K562 (cell line): ENCODE measurements around the gene SOX11. TPM values are rescaled to one million over a fixed set of nuclear protein-coding genes. Genes with fewer than 3 reads are reported as not detected.

Experiments used
- ATAC-seq: fragments of 200-7000 bp; cut with Tn5 transposase; 3 replicates; pipeline ENCODE4 v1.9.1; 2020; ENCODE audit warnings: moderate library complexity
- BruUV-seq: library from RNA; stranded (reverse); fragments of 400-500 nt; replicated peaks from 2 replicates; lab custom pipeline; 2021; lab: Mats Ljungman, UMichigan
- CTCF ChIA-PET: fragments of 300-600 bp; formaldehyde crosslinking; extraction: SDS; loops from one replicate; lab custom pipeline; 2021; ENCODE audit warnings: low intra/inter-chr PET ratio; lab: Yijun Ruan, JAX
- POLR2A ChIA-PET: fragments of 300-600, 350-650 bp; sonication (Branson Sonifier 250); formaldehyde crosslinking; extraction: SDS; loops from one replicate; lab custom pipeline; 2021; ENCODE audit warnings: antibody characterized with exemption, inconsistent platforms; lab: Yijun Ruan, JAX
- DNase-seq, 4 experiments: peaks; one replicate each; pipeline versions ENCODE4 v3.0.0 to v3.0.0-alpha.2; 2011 to 2018; ENCODE audit warnings: low spot score in 3 of 4, mixed read lengths in 3 of 4; ENCODE audit errors: extremely low read depth in 1 of 4
- FAIRE-seq: peaks from 2 replicates; lab custom pipeline; 2011; peaks lifted over from hg19 to GRCh38; lab: Jason Lieb, UNC
- H2AFZ ChIP-seq: 2 replicates; pipeline ENCODE4 v1.6.0; 2011; ENCODE audit warnings: low read depth, low read length, control low read depth, inconsistent platforms
- H3K27ac ChIP-seq: fragments of 200-600 bp; 3 replicates; pipeline ENCODE4 v1.8.0; 2011; ENCODE audit warnings: low read depth, mild to moderate bottlenecking, control low read depth, inconsistent platforms, low read length, moderate library complexity, mixed read lengths; ENCODE audit errors: extremely low read depth
- H3K27me3 ChIP-seq, 2 experiments: fragments of 300-600 bp in 1 of 2; 2 replicates in 1 of 2; 3 replicates in 1 of 2; pipeline versions ENCODE4 v1.6.0 to v1.8.0; 2011; ENCODE audit warnings: inconsistent platforms in 2 of 2, low read length in 2 of 2, mild to moderate bottlenecking in 1 of 2, mixed read lengths in 1 of 2, moderate library complexity in 1 of 2; ENCODE audit not compliant: control insufficient read depth in 2 of 2, insufficient read depth in 2 of 2
- H3K36me3 ChIP-seq: fragments of 300-600 bp; 3 replicates; pipeline ENCODE4 v1.8.0; 2011; ENCODE audit warnings: mild to moderate bottlenecking, low read length, inconsistent platforms; ENCODE audit not compliant: control insufficient read depth, insufficient read depth
- H3K4me1 ChIP-seq, 2 experiments: fragments of 200-600 bp in 1 of 2; replicated peaks in 1 of 2; 2 replicates in 1 of 2; 3 replicates in 1 of 2; pipeline versions ENCODE4 v1.5.1 to v1.8.0; 2011; ENCODE audit warnings: inconsistent platforms in 2 of 2, low read length in 2 of 2, mild to moderate bottlenecking in 1 of 2, mixed read lengths in 1 of 2, moderate library complexity in 1 of 2; ENCODE audit not compliant: control insufficient read depth in 2 of 2, insufficient read depth in 2 of 2
- H3K4me2 ChIP-seq: 2 replicates; pipeline ENCODE4 v1.6.1; 2011; ENCODE audit warnings: low read length, control low read depth, inconsistent platforms, mixed read lengths; ENCODE audit not compliant: insufficient read depth
- H3K4me3 ChIP-seq: fragments of 200-600 bp; sonication (generic), shearing (Covaris generic); 2 replicates; pipeline ENCODE4 v1.5.1; 2016; ENCODE audit warnings: control low read depth, inconsistent platforms
- H3K79me2 ChIP-seq: fragments of 200-600 bp; 3 replicates; pipeline ENCODE4 v1.8.0; 2011; ENCODE audit warnings: low read length, inconsistent platforms; ENCODE audit not compliant: control insufficient read depth, insufficient read depth
- H3K9ac ChIP-seq, 2 experiments: 2 replicates each; pipeline versions ENCODE4 v1.6.0 to v1.6.1; 2011; ENCODE audit warnings: low read depth in 2 of 2, low read length in 2 of 2, control low read depth in 1 of 2, inconsistent platforms in 1 of 2, mild to moderate bottlenecking in 1 of 2, mixed read lengths in 1 of 2; ENCODE audit not compliant: insufficient read depth in 1 of 2
- H3K9me1 ChIP-seq: one replicate; pipeline ENCODE4 v1.6.0; 2011; ENCODE audit warnings: inconsistent platforms, mild to moderate bottlenecking, low read length, moderate library complexity; ENCODE audit not compliant: control insufficient read depth, insufficient read depth
- H3K9me3 ChIP-seq: replicated peaks from 2 replicates; pipeline ENCODE4 v1.5.1; 2011; ENCODE audit warnings: low read depth, low read length, inconsistent platforms; ENCODE audit not compliant: control insufficient read depth, insufficient read depth
- H4K20me1 ChIP-seq: replicated peaks from 2 replicates; pipeline ENCODE4 v1.6.1; 2011; ENCODE audit warnings: low read length, inconsistent platforms, mixed read lengths; ENCODE audit not compliant: control insufficient read depth, insufficient read depth
- BMI1 ChIP-seq: fragments of 150-350 bp; IDR thresholded peaks from 2 replicates; pipeline ENCODE4 v1.6.1; 2014; ENCODE audit warnings: low read length
- CBFA2T2 ChIP-seq: fragments of 450-650 bp; conservative IDR thresholded peaks from 2 replicates; pipeline ENCODE4 v1.6.1; 2017; ENCODE audit warnings: mild to moderate bottlenecking
- CHD4 ChIP-seq: fragments of 200-600 bp; sonication (generic); IDR thresholded peaks from 3 replicates; pipeline ENCODE4 v1.6.1; 2012; ENCODE audit warnings: low read depth, mild to moderate bottlenecking, mixed read lengths, low read length, inconsistent platforms; ENCODE audit not compliant: insufficient read depth, insufficient replicate concordance, poor library complexity, severe bottlenecking
- ESRRB ChIP-seq: fragments of 250-450 bp; sonication (Bioruptor Pico); IDR thresholded peaks from 2 replicates; pipeline ENCODE4 v1.5.0; 2020; ENCODE audit warnings: mild to moderate bottlenecking, moderate library complexity, borderline replicate concordance
- GATA2 ChIP-seq: sonication (generic); formaldehyde crosslinking; IDR thresholded peaks from 2 replicates; pipeline ENCODE4 v1.4.0; 2020; ENCODE audit warnings: mild to moderate bottlenecking, missing genetic modification reagents
- HMG20A ChIP-seq: fragments of 450-650 bp; formaldehyde crosslinking; conservative IDR thresholded peaks from 2 replicates; pipeline ENCODE4 v1.4.0; 2020; ENCODE audit warnings: mild to moderate bottlenecking, mixed read lengths
- HMGN3 ChIP-seq: IDR thresholded peaks from 2 replicates; pipeline ENCODE4 v1.6.1; 2011; ENCODE audit warnings: borderline replicate concordance, low read depth, mild to moderate bottlenecking, mixed read lengths, low read length; ENCODE audit not compliant: insufficient read length; ENCODE audit errors: extremely low read depth
- HSF4 ChIP-seq: fragments of 250-450 bp; sonication (Bioruptor Pico); IDR thresholded peaks from 2 replicates; pipeline ENCODE4 v2.1.2; 2022; ENCODE audit warnings: mild to moderate bottlenecking, moderate library complexity, borderline replicate concordance
- ID3 ChIP-seq, 2 experiments: fragments of 250-450 bp in 1 of 2; fragments of 450-650 bp in 1 of 2; sonication (Bioruptor Pico) in 1 of 2; IDR thresholded peaks; 2 replicates each; pipeline versions ENCODE4 v1.6.1 to v1.8.0; 2016 to 2021; ENCODE audit warnings: mild to moderate bottlenecking in 2 of 2, moderate library complexity in 2 of 2, missing compliant biosample characterization in 1 of 2, missing genetic modification characterization in 1 of 2
- L3MBTL2 ChIP-seq: fragments of 450-650 bp; IDR thresholded peaks from 2 replicates; pipeline ENCODE4 v1.6.1; 2016; ENCODE audit warnings: mild to moderate bottlenecking, moderate library complexity
- MTA3 ChIP-seq: fragments of 450-650 bp; formaldehyde crosslinking; IDR thresholded peaks from 2 replicates; pipeline ENCODE4 v1.6.1; 2017; ENCODE audit warnings: mild to moderate bottlenecking, borderline replicate concordance
- NCOA6 ChIP-seq: fragments of 450-650 bp; IDR thresholded peaks from 2 replicates; pipeline ENCODE4 v1.6.1; 2017; ENCODE audit warnings: mild to moderate bottlenecking
- POLR2AphosphoS2 ChIP-seq: IDR thresholded peaks from 2 replicates; pipeline ENCODE4 v1.6.1; 2012; ENCODE audit warnings: low read length, improper control_type of control experiment
- SFPQ ChIP-seq: fragments of 200-400 bp; formaldehyde crosslinking; IDR thresholded peaks from 2 replicates; pipeline ENCODE4 v1.6.1; 2017; ENCODE audit warnings: mild to moderate bottlenecking, low read depth, low read length, moderate library complexity
- TCF15 ChIP-seq: fragments of 250-450 bp; sonication (Bioruptor Pico); IDR thresholded peaks from 2 replicates; pipeline ENCODE4 v1.8.0; 2022; ENCODE audit warnings: moderate library complexity, mild to moderate bottlenecking, inconsistent platforms
- THRB ChIP-seq: fragments of 450-650 bp; formaldehyde crosslinking; conservative IDR thresholded peaks from 2 replicates; pipeline ENCODE4 v1.4.0; 2022; ENCODE audit warnings: mild to moderate bottlenecking, missing genetic modification characterization
- TRIM28 ChIP-seq: fragments of 450-650 bp; IDR thresholded peaks from 2 replicates; pipeline ENCODE4 v1.6.1; 2017
- XRCC3 ChIP-seq: fragments of 450-650 bp; IDR thresholded peaks from 2 replicates; pipeline ENCODE4 v1.6.1; 2017; ENCODE audit warnings: mild to moderate bottlenecking, moderate library complexity
- ZFP30 ChIP-seq: fragments of 250-450 bp; sonication (Bioruptor Pico); IDR thresholded peaks from 2 replicates; pipeline ENCODE4 v1.8.0; 2022; ENCODE audit warnings: moderate library complexity, mild to moderate bottlenecking, inconsistent platforms, borderline replicate concordance
- WGBS: fragments of 100-300 bp; shearing (Covaris generic); methylation state at CpG from one replicate; pipeline ENCODE4 v1.1.6; 2016; ENCODE audit warnings: low coverage, mixed read lengths; ENCODE audit not compliant: insufficient coverage; ENCODE audit errors: missing lambda C conversion rate; 5-methylcytosine and 5-hydroxymethylcytosine counted together
- in situ Hi-C: fragments of 300-500 bp; cut with MboI; formaldehyde crosslinking; loops from 4 replicates; pipeline ENCODE4 v1.15.0; 2018; ENCODE audit warnings: inconsistent platforms, mixed read lengths
- intact Hi-C: fragments of 100-400 bp; cut with micrococcal nuclease; formaldehyde crosslinking; loops from 2 replicates; pipeline ENCODE4 v1.14.2; 2022
- polyA plus RNA-seq, 8 experiments: library from polyadenylated mRNA; depleted of rRNA in 4 of 8; stranded (reverse) in 5 of 8; unstranded in 3 of 8; fragments of >200 nt; fragmentation: Nextera tagmentation in 2 of 8; fragmentation: Illumina TruSeq in 1 of 8; extraction: Ambion mirVana in 2 of 8; extraction: Trizol in 1 of 8; gene quantifications; 2 replicates each; pipeline versions ENCODE4 v1.2.1 to v1.2.3, GENCODE V29; 2011 to 2014; ENCODE audit warnings: inconsistent platforms in 1 of 8, missing spikeins in 1 of 8
- total RNA-seq, 7 experiments: library from RNA; depleted of rRNA in 6 of 7; stranded (reverse); fragments of >200 nt in 6 of 7; fragmentation: Illumina TruSeq in 2 of 7; extraction: Trizol in 2 of 7; gene quantifications; 2 replicates each; pipeline versions ENCODE4 v1.2.1 to v1.2.3, GENCODE V29; 2011 to 2021; ENCODE audit warnings: low replicate concordance in 1 of 7

Gene SOX11
- total and polyA plus RNA-seq, 9 of the 15 experiments (the other 6 are each of a cell fraction or from before 2014, with no cell fraction given), result 0.02 TPM; not detected in 8

GRCh38 chr2:5696945-5697521 is 4.8 kb downstream of the SOX11 start:
- DNase-seq, result no peak
- no peak for TF ChIP-seq TCF15 (CRISPR knock-in tag)
- no peak for TF ChIP-seq POLR2AphosphoS2
- TF ChIP-seq HMG20A (CRISPR knock-in tag), result no peak
- no peak for TF ChIP-seq ESRRB (CRISPR knock-in tag)
- TF ChIP-seq ID3 (CRISPR knock-in tag; IDR thresholded peaks at IDR 0.05), result no peak
- TF ChIP-seq ID3 (tag; IDR thresholded peaks at IDR 0.05), result no peak
- TF ChIP-seq SFPQ, result no peak
- TF ChIP-seq GATA2 (CRISPR knock-in tag), result no peak
- TF ChIP-seq THRB (CRISPR knock-in tag), result no peak
- no peak for TF ChIP-seq ZFP30 (CRISPR knock-in tag)
- TF ChIP-seq HSF4 (CRISPR knock-in tag), result no peak
- TF ChIP-seq CHD4, result no peak
- TF ChIP-seq XRCC3, result no peak
- no peak for TF ChIP-seq CBFA2T2
- no peak for TF ChIP-seq BMI1
- TF ChIP-seq L3MBTL2, result no peak
- TF ChIP-seq NCOA6, result no peak
- TF ChIP-seq MTA3, result no peak
- TF ChIP-seq HMGN3, result no peak
- no peak for TF ChIP-seq TRIM28
- no TSS peak for BruUV-seq
- no peaks in the 10 kb centered on the region for H3K36me3 ChIP-seq
- H3K9me3 ChIP-seq, result no peaks in the 10 kb centered on the region
- H4K20me1 ChIP-seq, result no peaks in the 10 kb centered on the region
- no peak overlapping the region for H3K27ac ChIP-seq
- H3K27me3 ChIP-seq, result no peaks in the 10 kb centered on the region
- H3K4me3 ChIP-seq, result no peak overlapping the region
- H3K79me2 ChIP-seq, result no peaks in the 10 kb centered on the region
- no peak overlapping the region for H3K4me2 ChIP-seq
- POLR2A ChIA-PET, result interaction anchor here (0.7 kb wide), 1 partner anchor 17 kb away, joined by 6 read pairs; no protein-coding TSS in a partner anchor
- in situ Hi-C loops, result no loop called here
- no peak for ATAC-seq
- no peak overlapping the region for H3K9ac ChIP-seq
- WGBS, result 4% methylated on average over 34 of the region's 49 CpGs
- H3K4me1 ChIP-seq, result no peaks in the 10 kb centered on the region
- no peak overlapping the region for H2AFZ ChIP-seq
- CTCF ChIA-PET, result no interaction called here
- FAIRE-seq, result no peak
- intact Hi-C loops, result no loop called here
- no peaks in the 10 kb centered on the region for H3K9me1 ChIP-seq
